ENCODE results near the gene KCNK15. TPM values are rescaled to one million over a fixed set of nuclear protein-coding genes. Genes with fewer than 3 reads are reported as not detected.
A peak's percentile ranks its signal among the peaks of the same experiment; 100 is the strongest.

Gene KCNK15
- total RNA-seq, 2 donors from 2014 or later = 1.8 to 3.3 TPM

GRCh38 chr20:44780226-44780625 lies 34.6 kb downstream of the KCNK15 start:
- H3K27ac ChIP-seq = no peak overlapping the region
- TF ChIP-seq CTCF (IDR thresholded peaks at IDR 0.05) = no peak
- no peak for TF ChIP-seq POLR2A (IDR thresholded peaks at IDR 0.05)
- H3K36me3 ChIP-seq (replicated peaks in 1 of 2; ENCODE audit: insufficient read depth in 1 of 2, low read depth in 2 of 2) = no peaks in the 10 kb centered on the region
- intact Hi-C loops (cut with DNase I) = no loop called here
- no peak for ATAC-seq
- WGBS, 2 donors = 27 to 35% methylated on average over 5 of the region's 5 CpGs
- no peaks in the 10 kb centered on the region for H3K27me3 ChIP-seq
- H3K4me1 ChIP-seq = no peaks in the 10 kb centered on the region
- no peaks in the 10 kb centered on the region for H3K9me3 ChIP-seq
- DNase-seq = peak in 2 of 4 donors; percentile 17
- no peak overlapping the region for H3K4me3 ChIP-seq

DNA sequence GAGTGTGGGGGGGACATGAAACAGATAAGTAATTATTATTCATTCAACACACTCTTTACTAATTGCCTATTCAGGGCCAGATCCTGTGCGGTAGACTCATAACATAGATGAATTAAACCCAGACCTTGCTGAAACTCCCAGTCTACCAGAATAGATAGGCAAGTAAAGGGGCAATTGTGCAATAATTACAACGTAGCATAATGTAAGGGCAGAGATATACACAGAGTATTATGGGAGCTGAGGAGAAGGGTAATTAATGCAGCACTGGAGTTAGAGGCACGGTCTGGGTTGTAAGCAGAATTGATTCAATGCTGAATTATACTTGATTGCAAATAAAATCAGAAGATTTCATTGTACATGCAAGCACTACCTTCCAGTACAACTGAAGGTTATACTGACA lies 35.5 kb downstream of the KCNK15 start:
- Histone ChIP-seq H3K4me3 (no peak overlapping the region), H3K4me1 (no peaks in the 10 kb centered on the region), H3K9me3 (no peaks in the 10 kb centered on the region), H3K36me3 (replicated peaks in 1 of 2; ENCODE audit: insufficient read depth in 1 of 2, low read depth in 2 of 2) (no peaks in the 10 kb centered on the region), H3K27me3 (no peaks in the 10 kb centered on the region), H3K27ac (no peak overlapping the region)
- DNase-seq (no peak), ATAC-seq (no peak)
- intact Hi-C loops (cut with DNase I) = no loop called here
- TF ChIP-seq POLR2A (IDR thresholded peaks at IDR 0.05) (no peak), CTCF (IDR thresholded peaks at IDR 0.05) (no peak)
- WGBS, 2 donors = 61 to 72% methylated on average over 3 of the region's 3 CpGs

- intact Hi-C loops (cut with DNase I) = no loop called here
- ATAC-seq = no peak
- WGBS, 2 donors = 61 to 73% methylated on average over 3 of the region's 3 CpGs
- Histone ChIP-seq H3K27me3 (no peaks in the 10 kb centered on the region), H3K4me3 (no peak overlapping the region), H3K4me1 (no peaks in the 10 kb centered on the region), H3K36me3 (replicated peaks in 1 of 2; ENCODE audit: insufficient read depth in 1 of 2, low read depth in 2 of 2) (no peaks in the 10 kb centered on the region), H3K27ac (no peak overlapping the region), H3K9me3 (no peaks in the 10 kb centered on the region)
- TF ChIP-seq CTCF (IDR thresholded peaks at IDR 0.05) (no peak), POLR2A (IDR thresholded peaks at IDR 0.05) (no peak)
- DNase-seq = no peak
Measured at GRCh38 chr20:44781791-44782190, 36.1 kb downstream of the KCNK15 start.

GRCh38 chr20:44784688-44785087 lies 39.0 kb downstream of the KCNK15 start:
- H3K4me3 ChIP-seq = no peak overlapping the region
- no peaks in the 10 kb centered on the region for H3K4me1 ChIP-seq
- no peaks in the 10 kb centered on the region for H3K36me3 ChIP-seq (replicated peaks in 1 of 2; ENCODE audit: insufficient read depth in 1 of 2, low read depth in 2 of 2)
- TF ChIP-seq POLR2A (IDR thresholded peaks at IDR 0.05) = no peak
- H3K9me3 ChIP-seq = no peaks in the 10 kb centered on the region
- H3K27ac ChIP-seq = no peak overlapping the region
- DNase-seq (no peak), ATAC-seq (no peak)
- 69 to 80% methylated on average over 1 of the region's 1 CpG for WGBS, 2 donors
- no peaks in the 10 kb centered on the region for H3K27me3 ChIP-seq
- intact Hi-C loops (cut with DNase I) = no loop called here

DNA sequence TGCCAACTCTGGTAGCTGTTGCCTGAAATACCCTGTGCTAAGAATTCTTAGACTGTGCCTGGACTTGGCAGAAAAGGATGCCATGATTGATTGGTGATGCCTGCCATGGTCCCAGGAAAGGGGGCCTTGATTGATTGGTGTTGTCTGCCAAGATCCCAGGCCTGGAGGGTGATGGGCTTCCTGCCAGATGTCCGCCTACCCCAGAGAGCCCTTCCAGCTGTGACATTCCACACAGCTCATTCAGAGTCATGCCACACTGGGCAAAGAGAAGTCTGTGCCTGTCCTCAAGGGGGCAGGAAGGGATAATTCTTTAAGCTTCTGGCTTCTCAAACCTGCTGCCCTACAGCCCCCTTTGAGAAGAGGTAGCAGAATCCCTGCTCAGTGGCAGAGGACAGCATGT lies 40.1 kb downstream of the KCNK15 start:
- DNase-seq = no peak
- TF ChIP-seq POLR2A (IDR thresholded peaks at IDR 0.05) = no peak
- no peak for TF ChIP-seq CTCF (IDR thresholded peaks at IDR 0.05)
- Histone ChIP-seq H3K27me3 (no peaks in the 10 kb centered on the region), H3K4me3 (no peak overlapping the region), H3K4me1 (no peaks in the 10 kb centered on the region), H3K9me3 (no peaks in the 10 kb centered on the region), H3K36me3 (replicated peaks in 1 of 2; ENCODE audit: insufficient read depth in 1 of 2, low read depth in 2 of 2) (no peaks in the 10 kb centered on the region), H3K27ac (no peak overlapping the region)
- intact Hi-C loops (cut with DNase I) = no loop called here
- ATAC-seq = no peak
- WGBS, 2 donors = 13% methylated on average over 1 of the region's 1 CpG
